Erythroblast (primary cell): ENCODE data around the gene CACNA1E.

Experiments
- GATA1 ChIP-seq: IDR thresholded peaks from 2 replicates; pipeline ENCODE4 v1.6.1; 2011; ENCODE audit warnings: low read depth, mild to moderate bottlenecking, control low read depth, low read length, moderate library complexity
- POLR2A ChIP-seq: IDR thresholded peaks from 2 replicates; pipeline ENCODE4 v1.6.1; 2011; ENCODE audit warnings: mild to moderate bottlenecking, low read length

GRCh38 chr1:181849071-181849470, 365.8 kb downstream of the CACNA1E start:
- TF ChIP-seq POLR2A (no peak), GATA1 (no peak)
